ENCODE measurements around the gene PRAC2.

DNA sequence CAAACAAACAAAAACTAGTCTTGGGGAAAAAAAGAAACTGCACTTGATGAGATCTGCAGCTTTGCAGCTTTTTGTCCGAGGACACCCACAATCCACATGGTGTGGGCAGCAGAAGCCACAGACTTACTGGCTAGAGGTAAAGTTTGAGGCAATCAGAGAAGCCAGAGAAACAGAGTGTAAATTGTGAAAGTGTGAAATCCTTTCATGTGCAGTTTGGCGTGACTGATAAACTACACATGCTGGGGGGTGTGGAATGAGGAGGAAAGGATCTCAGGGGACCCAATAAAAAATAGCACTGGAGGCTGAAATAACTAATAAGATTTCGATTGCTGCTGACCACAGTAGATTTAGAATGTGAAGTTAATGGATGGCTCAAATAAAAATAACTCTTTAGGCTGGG, 48.0 kb downstream of the PRAC2 start:
- no peak for TF ChIP-seq GABPA (IDR thresholded peaks at IDR 0.05 in 1 of 2, conservative IDR thresholded peaks at IDR 0.05 in 1 of 2)
- TF ChIP-seq, protein P1, sequence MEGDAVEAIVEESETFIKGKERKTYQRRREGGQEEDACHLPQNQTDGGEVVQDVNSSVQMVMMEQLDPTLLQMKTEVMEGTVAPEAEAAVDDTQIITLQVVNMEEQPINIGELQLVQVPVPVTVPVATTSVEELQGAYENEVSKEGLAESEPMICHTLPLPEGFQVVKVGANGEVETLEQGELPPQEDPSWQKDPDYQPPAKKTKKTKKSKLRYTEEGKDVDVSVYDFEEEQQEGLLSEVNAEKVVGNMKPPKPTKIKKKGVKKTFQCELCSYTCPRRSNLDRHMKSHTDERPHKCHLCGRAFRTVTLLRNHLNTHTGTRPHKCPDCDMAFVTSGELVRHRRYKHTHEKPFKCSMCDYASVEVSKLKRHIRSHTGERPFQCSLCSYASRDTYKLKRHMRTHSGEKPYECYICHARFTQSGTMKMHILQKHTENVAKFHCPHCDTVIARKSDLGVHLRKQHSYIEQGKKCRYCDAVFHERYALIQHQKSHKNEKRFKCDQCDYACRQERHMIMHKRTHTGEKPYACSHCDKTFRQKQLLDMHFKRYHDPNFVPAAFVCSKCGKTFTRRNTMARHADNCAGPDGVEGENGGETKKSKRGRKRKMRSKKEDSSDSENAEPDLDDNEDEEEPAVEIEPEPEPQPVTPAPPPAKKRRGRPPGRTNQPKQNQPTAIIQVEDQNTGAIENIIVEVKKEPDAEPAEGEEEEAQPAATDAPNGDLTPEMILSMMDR (IDR thresholded peaks at IDR 0.05; ENCODE audit: low read depth, low read length, missing input control), result no peak
- no peak for TF ChIP-seq EGR1 (IDR thresholded peaks at IDR 0.05; ENCODE audit: low read depth in 2 of 2)
- no peak for TF ChIP-seq JUND (IDR thresholded peaks at IDR 0.05)
- TF ChIP-seq RAD21 (IDR thresholded peaks at IDR 0.05), result no peak
- TF ChIP-seq, protein P2, sequence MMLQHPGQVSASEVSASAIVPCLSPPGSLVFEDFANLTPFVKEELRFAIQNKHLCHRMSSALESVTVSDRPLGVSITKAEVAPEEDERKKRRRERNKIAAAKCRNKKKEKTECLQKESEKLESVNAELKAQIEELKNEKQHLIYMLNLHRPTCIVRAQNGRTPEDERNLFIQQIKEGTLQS (IDR thresholded peaks at IDR 0.05), result no peak
- TF ChIP-seq, protein P3, sequence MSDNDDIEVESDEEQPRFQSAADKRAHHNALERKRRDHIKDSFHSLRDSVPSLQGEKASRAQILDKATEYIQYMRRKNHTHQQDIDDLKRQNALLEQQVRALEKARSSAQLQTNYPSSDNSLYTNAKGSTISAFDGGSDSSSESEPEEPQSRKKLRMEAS (IDR thresholded peaks at IDR 0.05), result no peak
- TF ChIP-seq, protein P4, sequence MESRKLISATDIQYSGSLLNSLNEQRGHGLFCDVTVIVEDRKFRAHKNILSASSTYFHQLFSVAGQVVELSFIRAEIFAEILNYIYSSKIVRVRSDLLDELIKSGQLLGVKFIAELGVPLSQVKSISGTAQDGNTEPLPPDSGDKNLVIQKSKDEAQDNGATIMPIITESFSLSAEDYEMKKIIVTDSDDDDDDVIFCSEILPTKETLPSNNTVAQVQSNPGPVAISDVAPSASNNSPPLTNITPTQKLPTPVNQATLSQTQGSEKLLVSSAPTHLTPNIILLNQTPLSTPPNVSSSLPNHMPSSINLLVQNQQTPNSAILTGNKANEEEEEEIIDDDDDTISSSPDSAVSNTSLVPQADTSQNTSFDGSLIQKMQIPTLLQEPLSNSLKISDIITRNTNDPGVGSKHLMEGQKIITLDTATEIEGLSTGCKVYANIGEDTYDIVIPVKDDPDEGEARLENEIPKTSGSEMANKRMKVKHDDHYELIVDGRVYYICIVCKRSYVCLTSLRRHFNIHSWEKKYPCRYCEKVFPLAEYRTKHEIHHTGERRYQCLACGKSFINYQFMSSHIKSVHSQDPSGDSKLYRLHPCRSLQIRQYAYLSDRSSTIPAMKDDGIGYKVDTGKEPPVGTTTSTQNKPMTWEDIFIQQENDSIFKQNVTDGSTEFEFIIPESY (IDR thresholded peaks at IDR 0.05), result no peak
- no peak for TF ChIP-seq HNF4G (IDR thresholded peaks at IDR 0.05)
- no peak for TF ChIP-seq FOXA1 (IDR thresholded peaks at IDR 0.05)
- TF ChIP-seq TAF1 (conservative IDR thresholded peaks at IDR 0.05), result no peak
- no peak for TF ChIP-seq YY1 (IDR thresholded peaks at IDR 0.05)
- TF ChIP-seq, protein P5, sequence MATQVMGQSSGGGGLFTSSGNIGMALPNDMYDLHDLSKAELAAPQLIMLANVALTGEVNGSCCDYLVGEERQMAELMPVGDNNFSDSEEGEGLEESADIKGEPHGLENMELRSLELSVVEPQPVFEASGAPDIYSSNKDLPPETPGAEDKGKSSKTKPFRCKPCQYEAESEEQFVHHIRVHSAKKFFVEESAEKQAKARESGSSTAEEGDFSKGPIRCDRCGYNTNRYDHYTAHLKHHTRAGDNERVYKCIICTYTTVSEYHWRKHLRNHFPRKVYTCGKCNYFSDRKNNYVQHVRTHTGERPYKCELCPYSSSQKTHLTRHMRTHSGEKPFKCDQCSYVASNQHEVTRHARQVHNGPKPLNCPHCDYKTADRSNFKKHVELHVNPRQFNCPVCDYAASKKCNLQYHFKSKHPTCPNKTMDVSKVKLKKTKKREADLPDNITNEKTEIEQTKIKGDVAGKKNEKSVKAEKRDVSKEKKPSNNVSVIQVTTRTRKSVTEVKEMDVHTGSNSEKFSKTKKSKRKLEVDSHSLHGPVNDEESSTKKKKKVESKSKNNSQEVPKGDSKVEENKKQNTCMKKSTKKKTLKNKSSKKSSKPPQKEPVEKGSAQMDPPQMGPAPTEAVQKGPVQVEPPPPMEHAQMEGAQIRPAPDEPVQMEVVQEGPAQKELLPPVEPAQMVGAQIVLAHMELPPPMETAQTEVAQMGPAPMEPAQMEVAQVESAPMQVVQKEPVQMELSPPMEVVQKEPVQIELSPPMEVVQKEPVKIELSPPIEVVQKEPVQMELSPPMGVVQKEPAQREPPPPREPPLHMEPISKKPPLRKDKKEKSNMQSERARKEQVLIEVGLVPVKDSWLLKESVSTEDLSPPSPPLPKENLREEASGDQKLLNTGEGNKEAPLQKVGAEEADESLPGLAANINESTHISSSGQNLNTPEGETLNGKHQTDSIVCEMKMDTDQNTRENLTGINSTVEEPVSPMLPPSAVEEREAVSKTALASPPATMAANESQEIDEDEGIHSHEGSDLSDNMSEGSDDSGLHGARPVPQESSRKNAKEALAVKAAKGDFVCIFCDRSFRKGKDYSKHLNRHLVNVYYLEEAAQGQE (IDR thresholded peaks at IDR 0.05), result no peak
